ENCODE data around the gene SLC35G1.

The SLC35G1 gene

DNA sequence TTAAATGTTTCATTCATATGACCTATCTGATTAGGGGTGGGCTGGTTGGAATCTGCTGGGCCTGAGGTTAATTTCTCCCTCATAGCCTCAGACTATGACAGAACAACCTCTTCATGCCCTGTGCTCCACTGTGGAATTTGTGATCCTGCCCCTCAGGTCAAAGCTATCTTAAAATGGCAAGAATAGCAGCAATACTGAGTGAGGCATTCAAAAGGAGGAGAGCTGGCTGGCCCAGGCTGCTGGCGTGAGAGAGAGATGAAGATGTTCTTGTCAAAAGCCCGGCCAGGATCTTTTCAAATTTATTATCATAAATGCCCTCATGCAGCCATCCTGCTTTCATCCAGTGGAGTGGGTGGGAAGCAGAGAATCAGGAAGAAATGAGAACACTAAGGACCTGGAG, 58.1 kb downstream of the SLC35G1 start:
- no peak for DNase-seq (ENCODE audit: low spot score)

All from hematopoietic multipotent progenitor cell treated with erythropoietin and hydrocortisone succinate and interleukin-3 and kit ligand, for 17 days (in vitro differentiated cells).